A549 (cell line): ENCODE data around the gene STIP1. TPM values are rescaled to one million over a fixed set of nuclear protein-coding genes. Genes with fewer than 3 reads are reported as not detected.

Source experiments
- ATAC-seq, 2 experiments: fragments of 200-7000 bp in 1 of 2; fragments of >200 bp in 1 of 2; cut with Nextera tagmentation in 1 of 2; cut with Tn5 transposase in 1 of 2; 3 replicates each; pipeline versions ENCODE4 v1.8.0 to v1.9.1; 2018 to 2020; ENCODE audit warnings: mild to moderate bottlenecking in 1 of 2, moderate library complexity in 1 of 2
- CTCF ChIA-PET: fragments of 300-600 bp; sonication (Branson Sonifier 250); formaldehyde crosslinking; extraction: SDS; loops from one replicate; lab custom pipeline; 2021; ENCODE audit warnings: antibody characterized with exemption, inconsistent platforms; lab: Yijun Ruan, JAX
- POLR2A ChIA-PET: fragments of 350-600 bp; formaldehyde crosslinking; extraction: SDS; loops from one replicate; lab custom pipeline; 2021; ENCODE audit warnings: antibody characterized with exemption, inconsistent platforms; lab: Yijun Ruan, JAX
- DNase-seq, 2 experiments: peaks; one replicate each; pipeline versions ENCODE4 v3.0.0 to v3.0.0-alpha.2; 2011 to 2016; ENCODE audit warnings: low read depth in 1 of 2, low spot score in 1 of 2
- FAIRE-seq: peaks from 2 replicates; lab custom pipeline; 2011; peaks lifted over from hg19 to GRCh38; lab: Jason Lieb, UNC
- H3K27ac ChIP-seq, 2 experiments: fragments of >200 bp; sonication (Bioruptor Twin); formaldehyde crosslinking; 3 replicates each; pipeline ENCODE4 v1.5.1; 2016 to 2017
- H3K4me1 ChIP-seq: fragments of >200 bp; sonication (Bioruptor Twin); formaldehyde crosslinking; 3 replicates; pipeline ENCODE4 v1.6.1; 2016
- H3K4me2 ChIP-seq: fragments of >200 bp; sonication (Bioruptor Twin); formaldehyde crosslinking; 3 replicates; pipeline ENCODE4 v1.6.1; 2016
- H3K4me3 ChIP-seq: fragments of >200 bp; sonication (Bioruptor Twin); formaldehyde crosslinking; 3 replicates; pipeline ENCODE4 v1.5.1; 2016
- H3K9me3 ChIP-seq: fragments of >200 bp; sonication (Bioruptor Twin); formaldehyde crosslinking; 3 replicates; pipeline ENCODE4 v1.6.1; 2016
- ATOH8 ChIP-seq: fragments of 250-450 bp; sonication (Bioruptor Pico); IDR thresholded peaks from 2 replicates; pipeline ENCODE4 v1.5.0; 2020; ENCODE audit warnings: low read depth, mild to moderate bottlenecking, moderate library complexity
- BCL3 ChIP-seq: fragments of >200 bp; sonication (Bioruptor Twin); formaldehyde crosslinking; IDR thresholded peaks from 3 replicates; pipeline ENCODE4 v1.6.1; 2016
- CTCF ChIP-seq: fragments of >200 bp; sonication (Bioruptor Twin); formaldehyde crosslinking; IDR thresholded peaks from 3 replicates; pipeline ENCODE4 v1.5.1; 2016
- E2F6 ChIP-seq: IDR thresholded peaks from 2 replicates; pipeline ENCODE4 v1.6.1; 2012; ENCODE audit warnings: low read depth, borderline replicate concordance
- EHMT2 ChIP-seq: fragments of 200-600 bp; sonication (generic); IDR thresholded peaks from 2 replicates; pipeline ENCODE4 v1.6.1; 2016; ENCODE audit warnings: antibody characterized with exemption, low read depth, mild to moderate bottlenecking, moderate library complexity
- ELK1 ChIP-seq: fragments of 150-350 bp; IDR thresholded peaks from 2 replicates; pipeline ENCODE4 v1.6.1; 2014; ENCODE audit warnings: low read depth, mild to moderate bottlenecking, low read length
- EP300 ChIP-seq, 2 experiments: fragments of >200 bp; sonication (Bioruptor Twin); formaldehyde crosslinking; IDR thresholded peaks; 2 replicates in 1 of 2; 3 replicates in 1 of 2; pipeline ENCODE4 v1.6.1; 2016 to 2017
- FOXS1 ChIP-seq: fragments of 250-450 bp; sonication (Bioruptor Pico); IDR thresholded peaks from 2 replicates; pipeline ENCODE4 v1.5.0; 2020; ENCODE audit warnings: mild to moderate bottlenecking, moderate library complexity
- HEYL ChIP-seq: fragments of 250-450 bp; sonication (Bioruptor Pico); IDR thresholded peaks from 2 replicates; pipeline ENCODE4 v1.8.0; 2021; ENCODE audit warnings: mild to moderate bottlenecking, moderate library complexity
- HOXA7 ChIP-seq: fragments of 250-450 bp; sonication (Bioruptor Pico); IDR thresholded peaks from 2 replicates; pipeline ENCODE4 v1.5.0; 2020; ENCODE audit warnings: mild to moderate bottlenecking, moderate library complexity
- HOXB13 ChIP-seq: fragments of 250-450 bp; sonication (Bioruptor Pico); IDR thresholded peaks from 2 replicates; pipeline ENCODE4 v1.5.0; 2020; ENCODE audit warnings: low read depth, mild to moderate bottlenecking, moderate library complexity
- JUN ChIP-seq, 2 experiments: fragments of >200 bp; sonication (Bioruptor Twin); formaldehyde crosslinking; IDR thresholded peaks; 2 replicates in 1 of 2; 3 replicates in 1 of 2; pipeline ENCODE4 v1.6.1; 2016 to 2017
- MAFK ChIP-seq: fragments of 450-650 bp; IDR thresholded peaks from 2 replicates; pipeline ENCODE4 v1.6.1; 2014; ENCODE audit not compliant: partially characterized antibody
- MAX ChIP-seq: IDR thresholded peaks from 2 replicates; pipeline ENCODE4 v1.6.1; 2012
- PBX3 ChIP-seq: IDR thresholded peaks from 2 replicates; pipeline ENCODE4 v1.6.1; 2012
- RAD21 ChIP-seq, 2 experiments: fragments of >200 bp in 1 of 2; sonication (Bioruptor Twin) in 1 of 2; formaldehyde crosslinking in 1 of 2; IDR thresholded peaks in 1 of 2; conservative IDR thresholded peaks in 1 of 2; 2 replicates in 1 of 2; 3 replicates in 1 of 2; pipeline ENCODE4 v1.6.1; 2012 to 2018; ENCODE audit warnings: inconsistent platforms in 1 of 2
- RCOR1 ChIP-seq: fragments of 150-350 bp; IDR thresholded peaks from 2 replicates; pipeline ENCODE4 v1.6.1; 2014; ENCODE audit warnings: antibody characterized with exemption, low read length, low read depth
- RFX5 ChIP-seq: fragments of 450-650 bp; IDR thresholded peaks from 2 replicates; pipeline ENCODE4 v1.7.1; 2014; ENCODE audit warnings: antibody characterized with exemption, mild to moderate bottlenecking, moderate library complexity
- WGBS: methylation state at CpG from one replicate; pipeline ENCODE4 v1.1.6; 2017; ENCODE audit errors: missing lambda C conversion rate; 5-methylcytosine and 5-hydroxymethylcytosine counted together
- polyA plus RNA-seq, 4 experiments: library from polyadenylated mRNA; depleted of rRNA in 3 of 4; stranded (reverse); fragments of >200 nt; fragmentation: RNase III in 1 of 4; extraction: RNeasy Plus Mini Kit Qiagen cat#74134 plus additional on column Dnase treatment in 1 of 4; gene quantifications; 2 replicates in 3 of 4; 3 replicates in 1 of 4; pipeline ENCODE4 v1.2.3, GENCODE V29; 2011 to 2017

Gene STIP1
- polyA plus RNA-seq, 2 of the 4 experiments (the other 2 are of a cell fraction) = 288 to 297 TPM

GRCh38 chr11:64231546-64231945 lies 45.6 kb downstream of the STIP1 start:
- ChIA-PET POLR2A (no interaction called here), CTCF (interaction anchor here (1.5 to 2.8 kb wide), 3 partner anchors 14 to 73 kb away, joined by 4 to 14 read pairs (median 4); no protein-coding TSS in a partner anchor)

GRCh38 chr11:64232182-64232966 lies 46.4 kb downstream of the STIP1 start:
- FAIRE-seq (no peak), ATAC-seq (no peak), DNase-seq (no peak)
- H3K9me3 ChIP-seq = no peaks in the 10 kb centered on the region
- H3K4me1 ChIP-seq = peaks cover 40% of the 10 kb centered on the region
- ChIA-PET CTCF (interaction anchor here (0.9 to 2.8 kb wide), 8 partner anchors 8 to 72 kb away, joined by 3 to 14 read pairs (median 8); no protein-coding TSS in a partner anchor), POLR2A (interaction anchor here (1.0 to 1.1 kb wide), 2 partner anchors 9 to 48 kb away, joined by 3 to 6 read pairs; partner anchors contain the start of gene FKBP2)
- H3K4me2 ChIP-seq = no peak overlapping the region
- H3K27ac ChIP-seq = no peak overlapping the region
- TF ChIP-seq HOXB13 (CRISPR knock-in tag) (no peak), FOXS1 (CRISPR knock-in tag) (no peak), JUN (IDR thresholded peaks at IDR 0.05) (no peak), EHMT2 (no peak), ELK1 (no peak)
- no peak overlapping the region for H3K4me3 ChIP-seq
- whole genome bisulfite sequencing = 92% methylated on average over 15 of the region's 15 CpGs

More at GRCh38 chr11:64231546-64231945, 45.6 kb downstream of the STIP1 start:
- WGBS = 89% methylated on average over 7 of the region's 7 CpGs
- H3K4me2 ChIP-seq = peak overlapping the region; percentile 98
- TF ChIP-seq E2F6 (no peak), EHMT2 (no peak), RCOR1 (no peak), HEYL (CRISPR knock-in tag) (no peak), HOXA7 (CRISPR knock-in tag) (no peak), RAD21 (conservative IDR thresholded peaks at IDR 0.05 in 1 of 2, IDR thresholded peaks at IDR 0.05 in 1 of 2) (no peak), FOXS1 (CRISPR knock-in tag) (no peak)
- TF ChIP-seq, all 56 proteins: peak for 0
- Histone ChIP-seq H3K4me3 (no peak overlapping the region; the same call in 2 of the 3 replicates), H3K9me3 (no peaks in the 10 kb centered on the region), H3K4me1 (peaks cover 46% of the 10 kb centered on the region), H3K27ac (no peak overlapping the region; a peak in 1 of 6 replicates)
- ATAC-seq = no peak
- no peak for FAIRE-seq
- no peak for DNase-seq

- no peak overlapping the region for H3K4me2 ChIP-seq
- POLR2A ChIA-PET = interaction anchor here (1.0 to 1.1 kb wide), 2 partner anchors 8 to 49 kb away, joined by 3 to 6 read pairs; partner anchors contain the start of gene FKBP2
- TF ChIP-seq CTCF = no peak
- TF ChIP-seq RAD21 (conservative IDR thresholded peaks at IDR 0.05 in 1 of 2, IDR thresholded peaks at IDR 0.05 in 1 of 2) = no peak
- TF ChIP-seq PBX3 = no peak
- no peak for TF ChIP-seq JUN (IDR thresholded peaks at IDR 0.05)
- TF ChIP-seq MAX = no peak
- TF ChIP-seq ELK1 = no peak
- no peak for TF ChIP-seq BCL3
- no peak for TF ChIP-seq MAFK
- no peak for TF ChIP-seq RFX5
- TF ChIP-seq EP300 (IDR thresholded peaks at IDR 0.05) = no peak
- no peak for TF ChIP-seq ATOH8 (CRISPR knock-in tag)
- TF ChIP-seq, all 56 proteins: peak for 0
- no peak overlapping the region for H3K4me3 ChIP-seq
- H3K4me1 ChIP-seq = peaks cover 40% of the 10 kb centered on the region
- H3K27ac ChIP-seq = no peak overlapping the region
- 87% methylated on average over 8 of the region's 8 CpGs for WGBS
- FAIRE-seq (no peak), ATAC-seq (no peak), DNase-seq (no peak)
- CTCF ChIA-PET = interaction anchor here (0.9 to 2.8 kb wide), 9 partner anchors 8 to 121 kb away, joined by 3 to 14 read pairs (median 4); no protein-coding TSS in a partner anchor
- H3K9me3 ChIP-seq = no peaks in the 10 kb centered on the region
Observed at GRCh38 chr11:64232967-64233315, 47.0 kb downstream of the STIP1 start.
